H1 (cell line): Measurements from ENCODE around the gene RNF8. TPM values are rescaled to one million over a fixed set of nuclear protein-coding genes. Genes with fewer than 3 reads are reported as not detected.

ENCODE experiments used
- EP300 ChIP-seq, 2 experiments: IDR thresholded peaks; 1 replicate in 1 of 2; 2 replicates in 1 of 2; pipeline ENCODE4 v1.6.1; 2011 to 2012; ENCODE audit warnings: low read depth in 2 of 2, low read length in 2 of 2, mild to moderate bottlenecking in 2 of 2, borderline replicate concordance in 1 of 2, inconsistent platforms in 1 of 2, moderate library complexity in 1 of 2
- SAP30 ChIP-seq: fragments of 300-600 bp; sonication (generic); IDR thresholded peaks from 2 replicates; pipeline ENCODE4 v1.7.1; 2012; ENCODE audit warnings: low read length, moderate library complexity, mild to moderate bottlenecking, inconsistent platforms; ENCODE audit not compliant: insufficient read depth, insufficient replicate concordance
- SIRT6 ChIP-seq: IDR thresholded peaks from one replicate; pipeline ENCODE4 v1.7.1; 2012; ENCODE audit warnings: low read length, inconsistent platforms
- polyA plus RNA-seq, 7 experiments: library from polyadenylated mRNA; depleted of rRNA in 3 of 7; stranded (reverse) in 5 of 7; unstranded in 2 of 7; fragments of >200 nt in 5 of 7; fragments of 200-250 nt in 2 of 7; gene quantifications; 1 replicate in 5 of 7; 2 replicates in 1 of 7; 4 replicates in 1 of 7; pipeline versions ENCODE4 v1.2.1 to v1.2.3, GENCODE V29; 2011 to 2013; ENCODE audit warnings: missing spikeins in 2 of 7, mixed read lengths in 2 of 7
- total RNA-seq: library from RNA; stranded (reverse); fragmentation: NEBNext Ultra II Directional; extraction: Animal tissue kit (Norgen Biotek cat#: 25700); gene quantifications from 2 replicates; pipeline ENCODE4 v1.2.1, GENCODE V29; 2021

Gene RNF8
- total and polyA plus RNA-seq, 2 of the 8 experiments (the other 6 are each of a cell fraction or from before 2014, with no cell fraction given) = 20.3 to 44.7 TPM

GRCh38 chr6:37324131-37325033, 29.4 kb upstream of the RNF8 start (continued):
- TF ChIP-seq SAP30 (no peak), EP300 (IDR thresholded peaks at IDR 0.05; ENCODE audit: borderline replicate concordance in 1 of 2, low read depth in 2 of 2, low read length in 2 of 2) (no peak), SIRT6 (no peak)
- TF ChIP-seq, all 59 proteins: peak for 0
